Astrocyte (in vitro differentiated cells and primary cell): Measurements from ENCODE around the gene MET. TPM values are rescaled to one million over a fixed set of nuclear protein-coding genes. Genes with fewer than 3 reads are reported as not detected.

Experiments used
- DNase-seq: peaks from one replicate; pipeline ENCODE4 v3.0.0-alpha.2; 2010; ENCODE audit warnings: low read depth
- FAIRE-seq: peaks from 2 replicates; lab custom pipeline; 2011; peaks lifted over from hg19 to GRCh38; lab: Jason Lieb, UNC
- H2AFZ ChIP-seq: 2 replicates; pipeline ENCODE4 v1.6.0; 2012; ENCODE audit warnings: low read depth, low read length, inconsistent platforms
- H3K27ac ChIP-seq: 2 replicates; pipeline ENCODE4 v1.5.1; 2011; ENCODE audit warnings: low read depth, low read length, inconsistent platforms
- H3K27me3 ChIP-seq: 2 replicates; pipeline ENCODE4 v1.6.0; 2011; ENCODE audit warnings: low read length, inconsistent platforms; ENCODE audit not compliant: insufficient read depth
- H3K36me3 ChIP-seq: 2 replicates; pipeline ENCODE4 v1.5.1; 2011; ENCODE audit warnings: low read length, inconsistent platforms; ENCODE audit not compliant: insufficient read depth
- H3K4me1 ChIP-seq: 2 replicates; pipeline ENCODE4 v1.5.1; 2011; ENCODE audit warnings: low read length, inconsistent platforms; ENCODE audit not compliant: insufficient read depth
- H3K4me2 ChIP-seq: 2 replicates; pipeline ENCODE4 v1.6.0; 2012; ENCODE audit warnings: low read length, inconsistent platforms
- H3K4me3 ChIP-seq: 2 replicates; pipeline ENCODE4 v1.5.1; 2011; ENCODE audit warnings: low read depth, mild to moderate bottlenecking, low read length, inconsistent platforms; ENCODE audit not compliant: insufficient read depth
- H3K79me2 ChIP-seq: 2 replicates; pipeline ENCODE4 v1.6.0; 2012; ENCODE audit warnings: mild to moderate bottlenecking, low read length, inconsistent platforms; ENCODE audit not compliant: insufficient read depth
- H3K9ac ChIP-seq: 2 replicates; pipeline ENCODE4 v1.6.0; 2012; ENCODE audit warnings: mild to moderate bottlenecking, low read length, inconsistent platforms
- H3K9me3 ChIP-seq: 2 replicates; pipeline ENCODE4 v1.5.1; 2012; ENCODE audit warnings: low read depth, mild to moderate bottlenecking, low read length, inconsistent platforms; ENCODE audit not compliant: insufficient read depth
- H4K20me1 ChIP-seq: 2 replicates; pipeline ENCODE4 v1.6.0; 2012; ENCODE audit warnings: low read length, inconsistent platforms; ENCODE audit not compliant: insufficient read depth
- H3K27ac Mint-ChIP-seq: one replicate; pipeline ENCODE4 v1.8.0; 2021; ENCODE audit warnings: mild to moderate bottlenecking, mixed read lengths; ENCODE audit not compliant: unreplicated experiment
- H3K27me3 Mint-ChIP-seq: one replicate; pipeline ENCODE4 v1.8.0; 2021; ENCODE audit warnings: low read depth, mixed read lengths; ENCODE audit not compliant: unreplicated experiment
- H3K36me3 Mint-ChIP-seq: one replicate; pipeline ENCODE4 v1.8.0; 2021; ENCODE audit warnings: low read depth, mixed read lengths; ENCODE audit not compliant: unreplicated experiment
- H3K4me1 Mint-ChIP-seq: one replicate; pipeline ENCODE4 v1.8.0; 2021; ENCODE audit warnings: low read depth, mixed read lengths; ENCODE audit not compliant: unreplicated experiment
- H3K4me3 Mint-ChIP-seq: one replicate; pipeline ENCODE4 v1.8.0; 2021; ENCODE audit warnings: mild to moderate bottlenecking, moderate library complexity, mixed read lengths; ENCODE audit not compliant: unreplicated experiment
- H3K9me3 Mint-ChIP-seq: one replicate; pipeline ENCODE4 v1.8.0; 2021; ENCODE audit warnings: mild to moderate bottlenecking, mixed read lengths; ENCODE audit not compliant: unreplicated experiment
- EZH2 ChIP-seq: IDR thresholded peaks from 2 replicates; pipeline ENCODE4 v1.6.1; 2012; ENCODE audit warnings: mild to moderate bottlenecking, low read length, inconsistent platforms; ENCODE audit not compliant: insufficient read depth
- total RNA-seq: library from RNA; stranded (reverse); gene quantifications from 2 replicates; pipeline ENCODE4 v1.2.1, GENCODE V29; 2021
- TF ChIP-seq, protein P1 (sequence below): IDR thresholded peaks from 2 replicates; pipeline ENCODE4 v1.5.1; 2011; ENCODE audit warnings: low read depth, mild to moderate bottlenecking, inconsistent platforms, low read length, moderate library complexity; ENCODE audit not compliant: insufficient read depth

The MET gene
- total RNA-seq, 1 donor from 2014 or later = 8.2 TPM

DNA sequence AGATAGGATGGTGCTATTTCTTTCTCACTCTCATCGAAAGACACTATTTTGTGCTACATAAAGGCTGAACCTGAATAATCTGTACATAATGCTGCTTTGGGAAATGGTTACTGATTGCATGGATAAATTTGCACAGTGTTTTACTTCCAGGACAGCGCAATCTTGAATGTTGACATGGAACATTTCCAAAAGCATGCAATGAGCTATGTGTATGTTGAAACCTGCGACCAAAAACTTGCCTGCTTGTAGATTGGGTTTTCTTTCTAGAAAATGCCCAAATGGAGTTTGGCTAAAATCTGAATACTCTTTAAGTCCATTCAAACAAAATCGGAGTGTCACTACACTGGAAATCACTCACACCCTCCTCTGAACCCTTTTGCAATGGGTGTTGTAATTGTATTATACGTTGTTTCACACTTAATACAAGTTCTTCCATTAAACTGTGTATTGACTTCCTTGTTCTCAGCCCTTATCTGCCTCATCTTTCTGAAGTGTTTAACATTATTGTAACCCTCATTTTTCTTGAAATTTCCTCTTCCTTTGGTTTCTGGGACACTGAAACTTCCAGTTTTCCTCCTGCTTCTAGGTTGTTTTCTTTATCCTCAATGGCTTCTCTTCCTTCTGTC, 116.7 kb downstream of the MET start:
- no peak overlapping the region for H3K4me3 Mint-ChIP-seq
- TF ChIP-seq, protein P1, sequence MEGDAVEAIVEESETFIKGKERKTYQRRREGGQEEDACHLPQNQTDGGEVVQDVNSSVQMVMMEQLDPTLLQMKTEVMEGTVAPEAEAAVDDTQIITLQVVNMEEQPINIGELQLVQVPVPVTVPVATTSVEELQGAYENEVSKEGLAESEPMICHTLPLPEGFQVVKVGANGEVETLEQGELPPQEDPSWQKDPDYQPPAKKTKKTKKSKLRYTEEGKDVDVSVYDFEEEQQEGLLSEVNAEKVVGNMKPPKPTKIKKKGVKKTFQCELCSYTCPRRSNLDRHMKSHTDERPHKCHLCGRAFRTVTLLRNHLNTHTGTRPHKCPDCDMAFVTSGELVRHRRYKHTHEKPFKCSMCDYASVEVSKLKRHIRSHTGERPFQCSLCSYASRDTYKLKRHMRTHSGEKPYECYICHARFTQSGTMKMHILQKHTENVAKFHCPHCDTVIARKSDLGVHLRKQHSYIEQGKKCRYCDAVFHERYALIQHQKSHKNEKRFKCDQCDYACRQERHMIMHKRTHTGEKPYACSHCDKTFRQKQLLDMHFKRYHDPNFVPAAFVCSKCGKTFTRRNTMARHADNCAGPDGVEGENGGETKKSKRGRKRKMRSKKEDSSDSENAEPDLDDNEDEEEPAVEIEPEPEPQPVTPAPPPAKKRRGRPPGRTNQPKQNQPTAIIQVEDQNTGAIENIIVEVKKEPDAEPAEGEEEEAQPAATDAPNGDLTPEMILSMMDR = no peak
- no peak for TF ChIP-seq EZH2
- no peaks in the 10 kb centered on the region for H3K36me3 Mint-ChIP-seq
- no peaks in the 10 kb centered on the region for H3K27me3 Mint-ChIP-seq
- no peaks in the 10 kb centered on the region for H4K20me1 ChIP-seq
- H3K4me1 Mint-ChIP-seq = no peaks in the 10 kb centered on the region
- H3K27ac ChIP-seq = no peak overlapping the region
- peaks cover 21% of the 10 kb centered on the region for H3K36me3 ChIP-seq
- no peaks in the 10 kb centered on the region for H3K79me2 ChIP-seq
- H3K27me3 ChIP-seq = no peaks in the 10 kb centered on the region
- no peak overlapping the region for H2AFZ ChIP-seq
- no peak overlapping the region for H3K9ac ChIP-seq
- no peaks in the 10 kb centered on the region for H3K9me3 Mint-ChIP-seq
- no peak for FAIRE-seq
- no peak overlapping the region for H3K4me3 ChIP-seq
- H3K4me2 ChIP-seq = no peak overlapping the region
- no peak overlapping the region for H3K27ac Mint-ChIP-seq
- no peak for DNase-seq
- no peaks in the 10 kb centered on the region for H3K4me1 ChIP-seq
- no peaks in the 10 kb centered on the region for H3K9me3 ChIP-seq

DNA sequence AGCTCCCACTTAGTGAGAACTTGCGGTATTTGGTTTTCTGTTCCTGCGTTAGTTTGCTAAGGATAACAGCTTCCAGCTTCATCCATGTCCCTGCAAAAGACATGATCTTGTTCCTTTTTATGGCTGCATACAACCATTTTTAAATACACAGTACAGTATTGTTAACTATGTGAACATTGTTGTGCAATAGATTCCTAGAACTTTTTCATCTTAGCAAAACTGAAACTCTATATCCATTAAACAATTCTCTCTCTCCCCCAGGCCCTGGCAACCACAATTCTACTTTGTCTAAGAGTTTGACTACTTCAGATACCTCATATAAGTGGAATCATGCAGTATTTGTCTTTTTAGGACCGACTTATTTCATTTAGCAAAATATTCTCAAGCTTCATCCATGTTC, 118.0 kb downstream of the MET start:
- no peaks in the 10 kb centered on the region for H3K4me1 ChIP-seq
- TF ChIP-seq, protein P1 = no peak
- no peak for TF ChIP-seq EZH2
- H3K4me3 Mint-ChIP-seq = no peak overlapping the region
- peaks cover 18% of the 10 kb centered on the region for H3K36me3 ChIP-seq
- no peaks in the 10 kb centered on the region for H3K36me3 Mint-ChIP-seq
- H3K4me2 ChIP-seq = no peak overlapping the region
- no peak overlapping the region for H3K27ac ChIP-seq
- no peak for FAIRE-seq
- no peaks in the 10 kb centered on the region for H3K27me3 ChIP-seq
- no peak overlapping the region for H3K27ac Mint-ChIP-seq
- H3K9me3 ChIP-seq = no peaks in the 10 kb centered on the region
- no peak overlapping the region for H3K9ac ChIP-seq
- H3K27me3 Mint-ChIP-seq = no peaks in the 10 kb centered on the region
- no peak for DNase-seq
- no peak overlapping the region for H2AFZ ChIP-seq
- H3K79me2 ChIP-seq = no peaks in the 10 kb centered on the region
- H3K4me3 ChIP-seq = no peak overlapping the region
- H3K4me1 Mint-ChIP-seq = no peaks in the 10 kb centered on the region
- H3K9me3 Mint-ChIP-seq = no peaks in the 10 kb centered on the region
- no peaks in the 10 kb centered on the region for H4K20me1 ChIP-seq

DNA sequence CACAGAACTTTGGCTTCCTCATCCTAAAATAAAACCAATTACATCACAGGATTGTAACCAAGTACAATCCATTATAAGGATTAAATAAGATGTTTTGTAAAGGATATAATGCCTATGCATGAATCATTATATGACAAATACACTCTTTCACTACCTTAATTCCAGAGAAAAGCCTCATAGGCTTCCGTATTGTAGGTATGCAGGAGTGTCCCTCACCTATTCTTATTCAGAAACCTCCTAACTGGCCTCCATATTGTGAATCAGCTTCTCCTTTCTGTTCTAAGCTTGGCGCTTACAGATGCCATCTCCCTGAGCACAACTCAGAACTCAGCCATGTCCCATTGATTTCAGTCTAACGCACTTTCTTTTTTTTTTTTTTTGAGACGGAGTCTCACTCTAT, 120.8 kb downstream of the MET start:
- Histone ChIP-seq H3K27ac (no peak overlapping the region), H3K9me3 (no peaks in the 10 kb centered on the region), H3K4me3 (no peak overlapping the region), H3K27me3 (no peaks in the 10 kb centered on the region), H3K36me3 (peaks cover 20% of the 10 kb centered on the region), H2AFZ (no peak overlapping the region), H3K79me2 (no peaks in the 10 kb centered on the region), H3K4me2 (no peak overlapping the region), H3K4me1 (no peaks in the 10 kb centered on the region), H4K20me1 (no peaks in the 10 kb centered on the region), H3K9ac (no peak overlapping the region)
- H3K9me3 Mint-ChIP-seq = no peaks in the 10 kb centered on the region
- no peak overlapping the region for H3K4me3 Mint-ChIP-seq
- no peak overlapping the region for H3K27ac Mint-ChIP-seq
- no peak for TF ChIP-seq EZH2
- TF ChIP-seq, protein P1 = no peak
- H3K36me3 Mint-ChIP-seq = no peaks in the 10 kb centered on the region
- no peak for FAIRE-seq
- H3K4me1 Mint-ChIP-seq = peaks cover 3% of the 10 kb centered on the region
- DNase-seq = no peak
- no peaks in the 10 kb centered on the region for H3K27me3 Mint-ChIP-seq
